K562 (cell line): ENCODE data around the gene HPCAL1.

ENCODE experiments used
- BHLHE40 ChIP-seq: IDR thresholded peaks from 2 replicates; pipeline ENCODE4 v1.6.1; 2011; ENCODE audit warnings: low read length, improper control_type of control experiment
- BRD9 ChIP-seq: fragments of 450-650 bp; IDR thresholded peaks from 2 replicates; pipeline ENCODE4 v1.6.1; 2018; ENCODE audit warnings: low read depth; ENCODE audit not compliant: partially characterized antibody
- FOS ChIP-seq: IDR thresholded peaks from 3 replicates; pipeline ENCODE4 v1.6.1; 2011; ENCODE audit not compliant: insufficient read length; ENCODE audit errors: extremely low read depth
- MEIS2 ChIP-seq: fragments of 450-650 bp; IDR thresholded peaks from 2 replicates; pipeline ENCODE4 v1.6.1; 2014; ENCODE audit warnings: mild to moderate bottlenecking; ENCODE audit not compliant: partially characterized antibody
- PHF8 ChIP-seq: fragments of 200-600 bp; sonication (generic); IDR thresholded peaks from 2 replicates; pipeline ENCODE4 v1.6.1; 2012; ENCODE audit warnings: mixed run types, mild to moderate bottlenecking, inconsistent platforms, low read length, moderate library complexity, borderline replicate concordance
- POLR2A ChIP-seq: fragments of 450-650 bp; conservative IDR thresholded peaks from 2 replicates; pipeline ENCODE4 v1.6.1; 2016
- TFE3 ChIP-seq: fragments of 450-650 bp; formaldehyde crosslinking; IDR thresholded peaks from 2 replicates; pipeline ENCODE4 v1.4.0; 2020; ENCODE audit warnings: mild to moderate bottlenecking, mixed read lengths
- YY1 ChIP-seq, 3 experiments: IDR thresholded peaks; 2 replicates each; pipeline ENCODE4 v1.6.1; 2011; ENCODE audit warnings: low read length in 2 of 3, mild to moderate bottlenecking in 2 of 3, moderate library complexity in 2 of 3, borderline replicate concordance in 1 of 3, control low read depth in 1 of 3, low read depth in 1 of 3; ENCODE audit not compliant: insufficient read depth in 3 of 3, insufficient replicate concordance in 2 of 3, control insufficient read depth in 1 of 3, insufficient read length in 1 of 3; ENCODE audit errors: extremely low read depth in 1 of 3
- ZNF217 ChIP-seq: sonication (generic); formaldehyde crosslinking; IDR thresholded peaks from 2 replicates; pipeline ENCODE4 v1.8.0; 2022; ENCODE audit warnings: mild to moderate bottlenecking, missing genetic modification reagents
- TF ChIP-seq, protein P1 (sequence below), 3 experiments: IDR thresholded peaks in 2 of 3; conservative IDR thresholded peaks in 1 of 3; 2 replicates each; pipeline ENCODE4 v1.5.1; 2011 to 2012; ENCODE audit warnings: low read length in 3 of 3, mild to moderate bottlenecking in 3 of 3, control low read depth in 2 of 3, improper control_type of control experiment in 1 of 3, inconsistent platforms in 1 of 3, low read depth in 1 of 3, mixed read lengths in 1 of 3, moderate library complexity in 1 of 3; ENCODE audit not compliant: insufficient read depth in 2 of 3
- TF ChIP-seq, protein P2 (sequence below): sonication (generic); formaldehyde crosslinking; IDR thresholded peaks from 2 replicates; pipeline ENCODE4 v1.8.0; 2022; ENCODE audit warnings: mild to moderate bottlenecking, missing genetic modification reagents

DNA sequence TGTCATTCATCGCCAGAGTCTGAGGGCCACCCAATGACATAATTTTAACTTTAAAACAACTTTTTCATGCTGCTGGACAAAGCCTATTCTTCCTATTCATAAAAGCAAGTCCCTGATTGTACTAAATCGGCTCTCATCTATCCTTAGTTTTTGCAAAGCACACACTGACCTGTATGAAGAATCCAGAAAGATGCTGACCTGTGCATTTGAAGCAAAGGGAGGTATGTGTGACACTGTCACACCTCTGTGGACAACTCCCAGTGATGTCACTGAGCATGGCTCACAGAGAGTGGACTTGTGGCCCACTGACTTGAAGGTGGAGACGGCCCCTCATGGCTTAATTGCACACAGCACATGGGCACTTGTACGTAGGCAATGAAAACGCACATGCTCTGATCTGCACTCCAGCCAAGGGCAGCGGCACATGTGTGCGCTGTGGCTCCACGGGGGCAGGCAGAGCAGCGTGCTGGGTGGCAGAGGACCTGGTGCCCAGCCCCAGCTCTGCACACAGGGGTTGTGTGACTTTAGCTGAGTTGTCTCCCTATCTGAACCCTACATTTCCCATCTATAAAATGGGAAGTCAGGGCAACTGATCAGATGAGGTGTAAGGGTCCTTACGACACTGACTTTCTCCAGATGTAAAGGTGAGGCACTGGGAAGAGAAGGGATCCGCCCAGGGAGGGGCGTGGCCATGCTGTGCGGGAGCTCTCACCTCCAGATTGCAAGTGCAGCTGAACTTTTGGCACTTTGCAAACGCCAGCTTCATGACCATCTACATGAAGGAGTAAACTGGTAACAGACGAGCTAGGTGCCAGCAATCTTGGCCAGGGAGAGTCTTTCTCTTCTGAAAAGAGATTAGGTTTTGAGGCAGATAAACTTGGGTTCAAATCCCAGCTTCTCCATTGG, 159.7 kb downstream of the HPCAL1 start:
- TF ChIP-seq PHF8 (no peak), YY1 (IDR thresholded peaks at IDR 0.05; ENCODE audit: borderline replicate concordance in 1 of 3, control insufficient read depth in 1 of 3, extremely low read depth in 1 of 3, insufficient read depth in 3 of 3, insufficient read length in 1 of 3, insufficient replicate concordance in 2 of 3, low read depth in 1 of 3, low read length in 2 of 3) (no peak), TFE3 (no peak), MEIS2 (no peak), POLR2A (no peak), BHLHE40 (no peak), FOS (no peak), BRD9 (no peak), ZNF217 (no peak)
- TF ChIP-seq, protein P1, sequence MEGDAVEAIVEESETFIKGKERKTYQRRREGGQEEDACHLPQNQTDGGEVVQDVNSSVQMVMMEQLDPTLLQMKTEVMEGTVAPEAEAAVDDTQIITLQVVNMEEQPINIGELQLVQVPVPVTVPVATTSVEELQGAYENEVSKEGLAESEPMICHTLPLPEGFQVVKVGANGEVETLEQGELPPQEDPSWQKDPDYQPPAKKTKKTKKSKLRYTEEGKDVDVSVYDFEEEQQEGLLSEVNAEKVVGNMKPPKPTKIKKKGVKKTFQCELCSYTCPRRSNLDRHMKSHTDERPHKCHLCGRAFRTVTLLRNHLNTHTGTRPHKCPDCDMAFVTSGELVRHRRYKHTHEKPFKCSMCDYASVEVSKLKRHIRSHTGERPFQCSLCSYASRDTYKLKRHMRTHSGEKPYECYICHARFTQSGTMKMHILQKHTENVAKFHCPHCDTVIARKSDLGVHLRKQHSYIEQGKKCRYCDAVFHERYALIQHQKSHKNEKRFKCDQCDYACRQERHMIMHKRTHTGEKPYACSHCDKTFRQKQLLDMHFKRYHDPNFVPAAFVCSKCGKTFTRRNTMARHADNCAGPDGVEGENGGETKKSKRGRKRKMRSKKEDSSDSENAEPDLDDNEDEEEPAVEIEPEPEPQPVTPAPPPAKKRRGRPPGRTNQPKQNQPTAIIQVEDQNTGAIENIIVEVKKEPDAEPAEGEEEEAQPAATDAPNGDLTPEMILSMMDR (IDR thresholded peaks at IDR 0.05 in 2 of 3, conservative IDR thresholded peaks at IDR 0.05 in 1 of 3; ENCODE audit: insufficient read depth in 2 of 3, low read depth in 1 of 3, low read length in 3 of 3) = no peak
- TF ChIP-seq, protein P2, sequence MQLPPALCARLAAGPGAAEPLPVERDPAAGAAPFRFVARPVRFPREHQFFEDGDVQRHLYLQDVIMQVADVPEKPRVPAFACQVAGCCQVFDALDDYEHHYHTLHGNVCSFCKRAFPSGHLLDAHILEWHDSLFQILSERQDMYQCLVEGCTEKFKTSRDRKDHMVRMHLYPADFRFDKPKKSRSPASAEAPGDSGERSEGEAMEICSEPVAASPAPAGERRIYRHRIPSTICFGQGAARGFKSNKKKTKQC (CRISPR knock-in tag) = no peak
